NT2/D1 (cell line): ENCODE measurements around the gene ARPC5L.

Experiments
- SUZ12 ChIP-seq: IDR thresholded peaks from 2 replicates; pipeline ENCODE4 v1.6.1; 2011; ENCODE audit not compliant: insufficient read length, insufficient read depth; ENCODE audit errors: extremely low read depth
- YY1 ChIP-seq: IDR thresholded peaks from 2 replicates; pipeline ENCODE4 v1.6.1; 2011; ENCODE audit not compliant: insufficient read length, insufficient read depth

GRCh38 chr9:124831642-124832364, 30.1 kb upstream of the ARPC5L start:
- TF ChIP-seq YY1 = no peak
- TF ChIP-seq SUZ12 = no peak
